Central memory CD8-positive, alpha-beta T cell (primary cell): Measurements from ENCODE around the gene IER3.

Source experiments
- ATAC-seq: fragments of 150-1000 bp; cut with Tn5 transposase; replicated peaks from 2 replicates; pipeline ENCODE4 v1.10.0; 2022; ENCODE audit warnings: mild to moderate bottlenecking, moderate FRiP score, moderate number of reproducible peaks; ENCODE audit not compliant: poor library complexity, severe bottlenecking; ENCODE audit errors: extremely low read depth
- DNase-seq, 2 donors: peaks; one replicate each; pipeline ENCODE4 v3.0.0; 2021; ENCODE audit warnings: low spot score in 2 of 2
- H3K27ac Mint-ChIP-seq: one replicate; pipeline ENCODE4 v1.8.0; 2022; ENCODE audit warnings: low read depth, mild to moderate bottlenecking, moderate library complexity, mixed read lengths
- H3K27me3 Mint-ChIP-seq: one replicate; pipeline ENCODE4 v1.8.0; 2022; ENCODE audit warnings: mixed read lengths
- H3K36me3 Mint-ChIP-seq: one replicate; pipeline ENCODE4 v1.8.0; 2022; ENCODE audit warnings: mild to moderate bottlenecking, moderate library complexity, mixed read lengths; ENCODE audit not compliant: insufficient read depth
- H3K4me1 Mint-ChIP-seq: one replicate; pipeline ENCODE4 v1.8.0; 2022; ENCODE audit warnings: mixed read lengths
- H3K4me3 Mint-ChIP-seq: one replicate; pipeline ENCODE4 v1.8.0; 2022; ENCODE audit warnings: mild to moderate bottlenecking, moderate library complexity, mixed read lengths
- H3K9me3 Mint-ChIP-seq: one replicate; pipeline ENCODE4 v1.8.0; 2022; ENCODE audit warnings: mixed read lengths

IER3 gene

DNA sequence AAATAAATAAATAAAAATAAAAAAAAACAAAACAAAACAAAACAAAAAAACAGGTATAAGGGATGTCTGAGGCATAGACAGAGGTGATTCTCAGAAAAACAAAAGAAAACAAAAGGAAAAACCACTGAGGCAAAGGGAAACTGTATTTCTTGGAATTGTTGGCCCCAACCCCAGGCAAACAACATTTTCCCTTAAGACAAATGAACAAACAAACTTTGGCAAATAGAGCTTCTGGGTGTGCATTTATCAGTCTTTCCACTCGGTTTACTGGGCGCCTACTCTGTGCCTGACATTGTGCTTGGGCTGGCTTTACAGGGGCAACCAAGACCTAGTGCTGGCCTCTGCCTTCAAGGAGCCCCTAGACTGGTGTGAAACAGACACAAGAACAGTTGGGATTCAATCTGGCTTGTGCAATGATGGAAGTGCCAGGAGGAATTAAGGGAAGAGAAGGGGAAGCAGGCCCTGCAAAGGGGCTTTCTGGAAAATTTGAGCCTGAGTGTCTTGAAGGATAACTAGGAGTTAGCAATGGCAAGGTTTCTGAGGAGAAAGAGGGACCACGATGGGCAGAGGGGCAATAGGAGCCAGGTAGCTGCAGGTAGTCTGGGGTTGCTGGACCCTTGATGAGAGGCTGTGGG is 33.8 kb upstream of the IER3 start:
- no peak overlapping the region for H3K27ac Mint-ChIP-seq
- H3K4me1 Mint-ChIP-seq: peaks cover 5% of the 10 kb centered on the region
- no peak overlapping the region for H3K4me3 Mint-ChIP-seq
- DNase-seq: no peak
- H3K9me3 Mint-ChIP-seq: no peaks in the 10 kb centered on the region
- H3K27me3 Mint-ChIP-seq: no peaks in the 10 kb centered on the region
- H3K36me3 Mint-ChIP-seq: no peaks in the 10 kb centered on the region
- ATAC-seq: no peak

DNA sequence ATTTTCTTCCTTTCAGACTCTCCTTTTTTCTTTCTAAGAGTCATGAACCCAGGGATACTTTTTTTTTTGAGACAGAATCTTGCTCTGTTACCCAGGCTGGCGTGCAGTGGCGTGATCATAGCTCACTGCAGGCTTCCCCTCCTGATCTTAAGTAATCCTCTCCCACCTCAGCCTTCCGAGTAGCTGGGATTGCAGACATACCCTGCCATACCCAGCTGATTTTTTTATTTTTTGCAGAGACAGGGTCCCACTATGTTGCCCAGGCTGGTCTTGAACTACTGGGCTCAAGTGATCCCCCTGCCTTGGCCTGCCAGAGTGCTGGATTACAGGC is 32.8 kb upstream of the IER3 start:
- Mint-ChIP-seq H3K9me3 (no peaks in the 10 kb centered on the region), H3K4me1 (peaks cover 9% of the 10 kb centered on the region), H3K36me3 (no peaks in the 10 kb centered on the region), H3K27me3 (no peaks in the 10 kb centered on the region), H3K4me3 (no peak overlapping the region), H3K27ac (no peak overlapping the region)
- ATAC-seq: no peak
- no peak for DNase-seq

DNA sequence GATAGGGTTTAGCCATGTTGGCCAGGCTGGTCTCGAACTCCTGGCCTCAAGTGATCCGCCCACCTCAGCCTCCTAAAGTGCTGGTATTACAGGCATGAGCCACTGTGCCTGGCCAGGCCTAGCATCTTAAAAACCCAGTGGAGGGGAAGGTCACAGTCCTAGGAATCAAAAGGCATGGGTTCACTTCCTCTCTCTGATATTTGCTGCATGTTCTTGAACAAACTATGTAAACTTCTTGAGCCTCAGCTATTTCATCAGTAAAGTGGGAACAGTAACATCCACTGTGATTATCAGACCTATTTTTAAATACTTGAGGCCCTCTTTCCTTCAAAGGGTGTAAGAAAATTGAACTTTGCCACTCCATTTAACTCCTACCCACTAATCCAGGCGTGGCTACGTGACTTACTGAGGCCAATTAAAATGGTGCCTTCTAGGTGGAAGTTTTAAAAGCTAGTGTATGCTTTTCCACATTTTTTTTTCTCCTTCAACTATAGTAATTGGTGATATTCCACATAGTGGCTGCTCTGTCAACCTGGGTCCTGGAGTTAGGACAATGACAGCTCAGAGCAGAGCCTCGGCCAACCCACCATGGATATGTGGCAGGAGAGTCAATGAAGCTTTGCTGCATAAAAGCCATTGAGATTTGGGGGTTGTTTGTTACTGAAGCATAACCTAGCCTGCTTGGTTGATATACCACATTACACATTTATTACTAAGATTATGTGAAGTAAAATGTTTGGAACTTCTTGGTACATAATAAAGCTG is 32.2 kb upstream of the IER3 start:
- Mint-ChIP-seq H3K4me1 (peaks cover 6% of the 10 kb centered on the region), H3K27ac (no peak overlapping the region), H3K36me3 (no peaks in the 10 kb centered on the region), H3K4me3 (no peak overlapping the region), H3K9me3 (no peaks in the 10 kb centered on the region), H3K27me3 (no peaks in the 10 kb centered on the region)
- ATAC-seq (no peak), DNase-seq (no peak)

DNA sequence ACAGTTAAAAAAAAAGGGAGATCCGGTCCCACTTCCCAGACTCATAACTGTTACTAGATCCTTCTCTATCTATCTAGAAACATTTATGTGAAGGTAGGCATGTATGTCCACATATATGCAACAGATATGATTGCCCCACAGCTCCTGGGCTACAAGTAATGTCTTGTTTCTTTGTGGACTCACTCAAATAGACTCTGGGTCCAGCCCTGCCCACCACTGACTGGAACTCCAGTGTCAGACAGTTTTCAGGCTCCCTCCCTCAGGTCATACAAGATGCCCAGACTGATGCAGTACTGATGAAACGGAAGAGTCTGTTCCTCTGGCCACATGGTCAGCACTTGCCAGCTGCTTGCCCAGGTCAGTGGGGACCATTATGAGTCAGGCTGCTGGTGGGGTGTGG is 30.8 kb upstream of the IER3 start:
- Mint-ChIP-seq H3K27me3 (no peaks in the 10 kb centered on the region), H3K36me3 (no peaks in the 10 kb centered on the region), H3K4me3 (no peak overlapping the region), H3K9me3 (no peaks in the 10 kb centered on the region), H3K4me1 (peaks cover 14% of the 10 kb centered on the region), H3K27ac (no peak overlapping the region)
- ATAC-seq: no peak
- no peak for DNase-seq

DNA sequence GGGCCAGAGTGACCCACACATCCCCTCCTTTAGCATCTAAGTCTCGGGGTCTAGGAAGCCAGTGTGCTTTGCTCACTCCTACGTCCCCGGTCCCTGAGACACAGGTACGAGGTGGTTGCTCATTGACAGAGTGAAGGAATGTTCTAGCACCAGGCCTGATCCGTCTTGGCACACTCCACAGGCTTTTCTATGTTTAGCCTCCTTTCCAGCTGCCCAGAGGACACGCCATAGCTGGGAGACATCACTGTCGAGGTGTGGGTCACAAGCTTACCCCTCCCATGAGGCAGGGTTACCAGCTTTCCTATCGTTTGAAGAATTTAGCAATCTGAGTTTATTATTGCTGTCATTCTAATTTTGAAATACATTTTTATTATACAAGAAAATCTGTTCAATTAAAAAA is 30.4 kb upstream of the IER3 start:
- no peak overlapping the region for H3K4me3 Mint-ChIP-seq
- no peaks in the 10 kb centered on the region for H3K9me3 Mint-ChIP-seq
- H3K36me3 Mint-ChIP-seq: peaks cover under 1% of the 10 kb centered on the region
- H3K27ac Mint-ChIP-seq: no peak overlapping the region
- no peaks in the 10 kb centered on the region for H3K27me3 Mint-ChIP-seq
- ATAC-seq (no peak), DNase-seq (no peak)
- peaks cover 18% of the 10 kb centered on the region for H3K4me1 Mint-ChIP-seq

DNA sequence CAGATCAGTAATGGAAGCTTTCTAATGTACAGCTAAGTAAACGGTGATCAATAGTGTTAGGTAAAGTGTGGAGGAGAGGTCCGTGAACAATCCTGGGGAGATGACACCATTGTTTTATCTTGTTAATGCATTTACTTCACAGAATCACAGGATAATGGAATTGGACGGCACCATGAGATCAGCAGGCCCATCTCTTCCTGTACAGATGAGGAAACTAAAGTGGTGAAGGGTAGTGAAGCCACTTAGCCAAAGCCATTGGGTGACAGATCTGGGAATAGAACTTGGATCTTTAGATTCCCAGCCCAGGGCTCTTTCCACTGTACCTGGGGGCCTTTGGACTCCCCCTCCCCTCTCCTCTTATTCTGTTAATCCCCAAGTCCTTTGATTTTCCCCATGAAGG is 26.2 kb upstream of the IER3 start:
- H3K27me3 Mint-ChIP-seq: no peaks in the 10 kb centered on the region
- H3K4me3 Mint-ChIP-seq: no peak overlapping the region
- DNase-seq (no peak), ATAC-seq (no peak)
- H3K9me3 Mint-ChIP-seq: no peaks in the 10 kb centered on the region
- peaks cover 1% of the 10 kb centered on the region for H3K36me3 Mint-ChIP-seq
- peaks cover 38% of the 10 kb centered on the region for H3K4me1 Mint-ChIP-seq
- H3K27ac Mint-ChIP-seq: peak overlapping the region; percentile 73

DNA sequence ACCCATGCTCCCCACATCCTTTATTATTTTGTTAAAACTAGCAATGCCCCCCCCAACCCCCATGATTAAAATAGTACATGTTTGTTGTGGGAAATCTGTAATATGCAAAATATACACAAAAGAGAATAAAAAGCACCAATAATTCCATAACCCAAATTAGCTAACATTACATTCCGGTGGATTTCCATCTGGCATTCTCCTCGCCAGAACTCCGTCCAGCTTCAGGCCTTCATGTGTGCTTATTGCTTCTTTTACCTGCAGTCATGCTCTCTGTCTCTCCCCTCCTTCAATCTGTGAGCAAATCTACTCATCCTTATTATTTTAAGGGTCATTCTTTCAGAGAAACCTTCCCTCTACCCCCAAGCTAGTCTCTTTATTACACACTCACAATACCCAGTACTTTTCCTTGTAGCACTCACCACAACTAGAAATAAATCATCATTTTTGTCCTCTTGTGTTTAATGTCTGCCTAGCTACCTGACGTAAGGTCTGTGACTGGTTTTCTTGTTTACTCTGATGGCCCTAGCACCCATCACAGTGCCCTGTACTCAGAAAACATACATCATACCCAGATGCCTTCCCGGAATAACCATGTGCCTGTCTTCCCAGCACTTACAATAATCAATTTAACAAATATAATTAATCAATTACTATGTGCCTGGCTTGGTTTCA is 25.6 kb upstream of the IER3 start:
- Mint-ChIP-seq H3K4me3 (peak overlapping the region; percentile 54), H3K27me3 (no peaks in the 10 kb centered on the region), H3K9me3 (no peaks in the 10 kb centered on the region), H3K4me1 (peaks cover 41% of the 10 kb centered on the region), H3K27ac (peak overlapping the region; percentile 73), H3K36me3 (peaks cover 1% of the 10 kb centered on the region)
- DNase-seq (no peak), ATAC-seq (no peak)

DNA sequence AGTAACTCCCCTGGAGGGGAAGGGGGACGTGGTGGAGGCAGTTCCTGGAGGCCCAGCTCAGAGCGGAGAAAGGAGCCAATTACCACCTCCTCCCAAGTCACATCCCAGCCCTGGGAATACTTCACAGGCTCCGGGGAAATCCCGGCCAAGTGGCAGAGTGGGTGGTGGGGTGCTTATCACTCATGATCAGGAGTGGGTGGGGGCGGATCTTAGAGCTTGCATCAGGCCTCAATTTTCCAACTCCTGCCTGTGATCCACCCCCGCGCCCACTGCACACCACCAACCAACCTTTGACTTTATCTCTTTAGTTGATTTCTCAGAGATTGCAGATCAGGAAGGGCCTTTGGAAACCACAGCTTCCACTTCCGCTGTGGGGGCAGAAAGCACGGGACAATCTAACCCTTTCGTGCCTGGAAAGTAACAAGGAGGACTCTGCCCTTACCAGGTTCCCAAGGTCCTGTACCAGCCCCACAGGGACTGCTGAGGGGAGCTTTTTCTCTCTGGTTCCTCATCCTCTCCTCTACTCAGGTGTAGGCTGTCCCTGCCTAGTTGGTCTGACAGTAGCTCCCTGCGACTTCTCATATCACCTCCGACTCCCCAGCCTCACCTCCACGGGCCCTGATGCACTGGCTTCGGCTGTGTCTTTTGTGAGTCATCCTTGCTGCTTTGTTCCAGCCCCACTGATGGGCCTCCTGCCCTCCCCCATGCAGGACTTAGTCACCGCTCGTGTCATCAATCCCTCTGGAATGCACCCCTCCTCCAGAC is 24.9 kb upstream of the IER3 start:
- peaks cover 44% of the 10 kb centered on the region for H3K4me1 Mint-ChIP-seq
- peak overlapping the region; percentile 73 for H3K27ac Mint-ChIP-seq
- H3K9me3 Mint-ChIP-seq: no peaks in the 10 kb centered on the region
- H3K4me3 Mint-ChIP-seq: peak overlapping the region; percentile 54
- peaks cover 1% of the 10 kb centered on the region for H3K36me3 Mint-ChIP-seq
- no peaks in the 10 kb centered on the region for H3K27me3 Mint-ChIP-seq
- DNase-seq (peak in 1 of 2 donors; percentile 16), ATAC-seq (peak; percentile 84)

DNA sequence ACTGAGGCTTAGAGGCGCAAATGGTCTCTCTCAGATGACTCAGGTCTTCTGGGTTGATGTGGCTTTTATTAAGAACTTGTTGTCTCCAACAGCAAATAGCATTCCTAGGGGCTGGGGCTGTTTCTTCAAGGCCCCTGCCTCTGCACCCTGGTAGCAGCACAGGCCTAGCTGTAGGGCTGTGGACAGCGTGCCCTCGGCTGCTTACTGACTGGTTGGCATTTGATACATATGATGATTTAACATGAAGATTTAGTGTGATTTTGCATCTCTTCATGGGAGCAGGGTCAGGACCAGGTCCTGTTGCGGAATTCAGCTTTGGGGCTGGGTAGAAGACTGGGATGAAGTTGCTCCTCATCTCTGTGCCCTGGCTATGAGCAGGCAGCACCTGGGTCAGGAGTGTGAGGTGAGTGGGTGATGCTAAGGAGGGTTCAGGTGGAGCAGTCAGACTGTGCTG is 24.3 kb upstream of the IER3 start:
- Mint-ChIP-seq H3K27me3 (no peaks in the 10 kb centered on the region), H3K27ac (peak overlapping the region; percentile 73), H3K4me3 (peak overlapping the region; percentile 54), H3K36me3 (peaks cover 1% of the 10 kb centered on the region), H3K9me3 (no peaks in the 10 kb centered on the region), H3K4me1 (peaks cover 50% of the 10 kb centered on the region)
- ATAC-seq (no peak), DNase-seq (no peak)

DNA sequence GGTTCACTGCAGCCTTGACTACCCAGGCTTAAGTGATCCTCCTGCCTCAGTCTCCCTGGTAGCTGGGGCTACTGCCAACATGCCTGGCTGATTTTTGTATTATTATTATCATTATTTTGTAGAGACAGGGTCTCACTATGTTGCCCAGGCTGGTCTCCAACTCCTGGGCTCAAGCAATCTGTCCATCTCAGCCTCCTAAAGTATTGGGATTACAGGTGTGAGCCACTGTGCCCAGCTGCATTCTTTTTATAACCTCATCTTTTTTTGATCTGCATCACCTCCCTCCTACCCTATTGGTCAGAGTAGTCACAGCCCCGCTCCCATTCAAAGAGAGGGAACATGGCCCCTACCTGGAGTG is 23.6 kb upstream of the IER3 start:
- ATAC-seq (no peak), DNase-seq (no peak)
- peaks cover 1% of the 10 kb centered on the region for H3K36me3 Mint-ChIP-seq
- no peak overlapping the region for H3K4me3 Mint-ChIP-seq
- peaks cover 50% of the 10 kb centered on the region for H3K4me1 Mint-ChIP-seq
- no peak overlapping the region for H3K27ac Mint-ChIP-seq
- H3K27me3 Mint-ChIP-seq: no peaks in the 10 kb centered on the region
- no peaks in the 10 kb centered on the region for H3K9me3 Mint-ChIP-seq

DNA sequence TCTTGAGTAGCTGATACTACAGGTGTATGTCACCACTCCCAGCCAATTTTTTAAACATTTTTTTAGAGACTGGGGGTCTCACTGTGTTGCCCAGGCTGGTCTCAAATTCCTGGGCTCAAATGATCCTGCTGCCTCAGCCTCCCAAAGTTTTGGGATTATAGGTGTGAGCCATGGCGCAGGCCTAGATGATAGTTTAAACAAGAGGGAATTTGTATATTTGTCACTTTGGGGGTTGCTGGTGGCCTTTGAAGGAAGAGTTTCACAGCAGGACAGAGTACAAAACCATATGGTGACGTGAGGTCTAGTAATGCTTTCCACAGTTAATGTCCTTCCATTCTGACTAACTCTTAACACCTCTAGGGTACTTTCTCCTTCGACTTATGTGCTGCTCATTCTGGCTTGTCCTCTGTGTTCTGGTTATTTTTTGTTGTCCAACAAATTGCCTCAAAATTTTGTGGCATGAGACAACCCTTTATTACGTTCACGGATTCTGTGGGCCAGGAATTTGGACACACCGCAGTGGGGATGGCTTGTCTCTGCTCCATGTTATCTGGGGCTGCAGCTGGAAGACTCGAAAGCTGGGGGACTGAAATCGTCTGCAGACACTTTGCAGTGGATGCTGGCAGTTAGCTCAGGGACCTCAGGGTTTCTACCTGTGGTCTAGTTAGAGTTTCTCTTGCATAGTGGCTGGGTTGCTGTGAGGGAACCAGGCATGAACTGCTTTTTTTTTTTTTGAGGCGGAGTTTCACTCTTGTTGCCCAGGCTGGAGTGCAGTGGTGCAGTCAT is 23.0 kb upstream of the IER3 start:
- ATAC-seq: no peak

More for the DNA sequence above, 23.0 kb upstream of the IER3 start:
- no peak for DNase-seq
- H3K9me3 Mint-ChIP-seq: no peaks in the 10 kb centered on the region
- H3K36me3 Mint-ChIP-seq: peaks cover 1% of the 10 kb centered on the region
- H3K4me1 Mint-ChIP-seq: peaks cover 47% of the 10 kb centered on the region
- no peak overlapping the region for H3K27ac Mint-ChIP-seq
- no peak overlapping the region for H3K4me3 Mint-ChIP-seq
- no peaks in the 10 kb centered on the region for H3K27me3 Mint-ChIP-seq
